NCI-H526 treated with DMSO at 0.1 percent for 48 hours (cell line): ENCODE measurements around the gene SMIM10L1.

Source experiments
- DNase-seq: peaks from one replicate; lab custom pipeline; 2025; lab: John Stamatoyannopoulos, UW

SMIM10L1 gene

DNA sequence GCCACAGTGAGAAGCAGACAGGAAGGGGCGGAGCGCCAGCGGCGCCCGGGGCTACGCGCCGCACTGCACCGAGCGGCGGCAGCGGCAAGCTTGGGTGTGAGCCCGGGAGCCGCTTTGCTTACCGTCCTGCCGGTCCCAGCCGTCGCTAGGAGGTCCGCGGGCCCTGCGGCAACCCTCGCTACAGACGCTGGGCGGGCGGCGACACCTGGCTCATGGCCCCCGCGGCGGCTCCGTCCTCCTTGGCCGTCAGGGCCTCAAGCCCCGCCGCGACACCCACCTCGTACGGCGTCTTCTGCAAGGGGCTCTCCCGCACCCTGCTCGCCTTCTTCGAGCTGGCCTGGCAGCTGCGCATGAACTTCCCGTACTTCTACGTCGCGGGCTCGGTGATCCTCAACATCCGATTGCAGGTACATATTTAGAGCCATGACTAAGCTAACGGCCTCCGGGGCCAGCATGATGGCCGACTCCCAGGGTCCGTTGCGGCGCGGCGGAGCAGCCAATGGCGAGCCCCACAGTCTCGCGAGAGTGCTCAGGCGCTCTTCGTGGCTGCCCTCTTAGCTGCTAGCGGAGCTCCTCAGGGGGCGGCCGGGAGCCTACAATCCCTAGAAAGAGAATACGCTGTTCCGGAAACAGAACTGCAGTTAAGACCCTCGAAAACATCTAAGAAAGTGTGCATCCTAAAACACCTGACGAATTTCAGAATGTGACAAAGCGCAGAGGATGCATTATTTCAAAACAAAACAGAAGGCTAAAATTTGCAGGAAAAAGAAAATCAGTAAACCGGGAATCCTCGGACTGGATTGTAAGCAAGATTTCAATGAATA lies at the start of gene SMIM10L1:
Gene SMIM10L1 (plus strand): TSS at position 50 of the 824 bp plus-strand sequence. CDS start 163 bp downstream, at position 213.
- DNase-seq = peak; percentile 88

DNA sequence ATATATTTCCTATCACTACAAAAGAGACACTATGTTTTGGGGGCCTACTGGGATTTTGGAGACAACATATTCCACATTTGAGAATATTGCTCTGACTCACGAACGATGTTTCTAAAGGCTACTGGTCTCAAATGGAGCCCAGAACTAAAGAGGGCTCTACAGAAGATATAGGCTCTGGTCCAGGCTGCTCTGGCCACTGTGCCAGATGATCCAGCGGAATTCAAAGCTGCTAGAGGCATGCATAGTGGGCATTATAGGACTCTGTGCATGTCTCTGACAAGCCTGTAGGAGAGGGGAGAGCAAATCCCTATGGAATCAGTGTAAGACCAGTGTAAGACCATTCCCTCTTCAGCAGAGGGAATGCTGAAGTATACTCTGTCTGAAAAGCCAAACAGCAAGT lies 40.6 kb upstream of the SMIM10L1 start:
- no peak for DNase-seq

DNA sequence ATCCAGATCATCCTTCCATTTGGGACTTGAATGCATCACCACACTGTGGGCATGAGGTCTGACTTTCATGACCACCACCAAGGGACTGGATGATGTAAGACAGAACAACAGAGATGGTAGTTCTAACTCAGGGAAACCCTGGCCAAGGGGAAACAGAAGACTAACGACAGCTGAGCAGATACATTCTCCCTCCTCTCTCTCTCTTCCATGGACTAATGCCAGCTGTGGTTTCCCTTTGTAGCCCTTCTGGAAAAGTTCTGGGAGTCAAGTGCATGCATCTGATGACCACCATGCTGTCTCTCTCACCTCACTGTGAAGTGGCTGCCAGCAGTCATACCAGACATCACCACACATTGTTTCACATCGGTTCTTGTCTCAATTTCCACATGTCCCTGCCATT lies 40.0 kb upstream of the SMIM10L1 start:
- no peak for DNase-seq

DNA sequence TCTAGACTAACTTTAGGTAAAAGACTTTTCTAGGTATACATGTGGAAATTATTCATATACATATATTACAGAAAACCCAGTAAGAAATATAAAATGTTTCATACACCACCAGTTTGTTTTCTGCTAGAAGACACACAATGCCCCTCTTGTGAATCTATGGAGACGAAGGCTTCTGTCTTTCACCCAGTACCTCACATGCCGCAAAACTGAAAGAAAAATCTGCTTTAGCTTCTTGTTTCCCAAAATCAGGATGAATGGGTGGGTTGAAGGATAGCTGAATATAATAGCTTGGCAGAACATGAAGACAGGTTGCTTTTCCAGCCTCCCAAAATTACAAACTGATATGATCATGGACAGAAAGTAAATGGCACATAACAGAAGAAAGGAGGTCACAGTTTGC lies 37.8 kb upstream of the SMIM10L1 start:
- DNase-seq = no peak

DNA sequence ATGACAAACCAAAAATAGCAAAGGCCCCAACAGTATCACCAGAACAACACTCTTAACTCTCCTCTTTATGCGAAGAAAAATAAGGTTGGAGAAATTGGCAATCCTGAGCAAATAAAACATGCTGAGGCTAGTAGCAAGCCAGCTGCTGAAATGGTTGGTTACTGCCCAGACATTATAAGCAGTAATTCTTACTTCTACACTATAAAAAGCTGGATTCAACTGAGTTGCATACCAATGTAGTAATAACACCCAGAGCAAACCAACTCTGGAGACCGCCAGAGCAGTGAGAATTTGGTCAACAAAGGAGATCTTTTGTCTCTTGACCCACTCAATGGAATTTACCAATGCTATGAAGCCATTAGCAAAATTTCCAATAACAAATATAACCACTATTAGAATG lies 37.2 kb upstream of the SMIM10L1 start:
- DNase-seq = no peak

DNA sequence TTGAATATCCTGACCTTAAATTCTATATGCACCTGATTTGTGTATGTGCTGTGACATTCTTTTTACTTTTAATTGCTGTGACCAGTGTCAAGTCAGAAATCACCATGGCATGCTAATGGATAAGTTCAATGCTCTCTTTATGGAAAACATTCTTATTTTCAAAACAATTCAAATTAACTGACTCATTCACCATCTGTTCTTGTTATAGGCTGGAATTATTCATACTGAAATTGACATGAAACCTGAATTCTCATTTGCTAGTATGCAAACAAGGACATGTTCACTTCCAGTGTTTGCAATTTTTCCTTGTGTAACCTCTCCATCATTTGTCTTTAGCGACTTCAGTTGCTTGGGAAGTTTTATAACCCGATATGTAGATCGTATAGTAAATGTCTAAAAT lies 36.7 kb upstream of the SMIM10L1 start, which contains the start of gene TAS2R30:
Gene TAS2R30 (minus strand): TSS at position 340 of the 400 bp plus-strand sequence. CDS start 400 bp downstream, outside the sequence.
- DNase-seq = peak; percentile 11

DNA sequence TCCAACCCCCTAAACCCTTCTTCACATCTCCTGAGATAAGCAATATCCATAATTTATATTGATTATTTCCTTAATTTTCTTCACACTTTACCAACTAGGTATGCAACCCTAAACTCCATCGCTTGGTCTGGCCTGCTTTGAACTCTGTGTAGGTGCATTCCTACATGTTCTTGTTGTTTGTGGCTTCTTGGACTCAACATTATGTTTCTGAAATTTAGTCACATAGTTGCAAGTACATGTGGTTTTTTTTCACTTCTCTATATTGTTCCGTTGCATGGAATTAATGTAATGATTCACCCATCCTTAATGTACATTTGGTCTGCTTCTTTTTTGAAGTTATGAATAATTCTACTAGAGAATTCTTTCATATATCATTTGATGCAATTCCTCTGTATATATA lies 34.9 kb upstream of the SMIM10L1 start:
- DNase-seq = no peak

DNA sequence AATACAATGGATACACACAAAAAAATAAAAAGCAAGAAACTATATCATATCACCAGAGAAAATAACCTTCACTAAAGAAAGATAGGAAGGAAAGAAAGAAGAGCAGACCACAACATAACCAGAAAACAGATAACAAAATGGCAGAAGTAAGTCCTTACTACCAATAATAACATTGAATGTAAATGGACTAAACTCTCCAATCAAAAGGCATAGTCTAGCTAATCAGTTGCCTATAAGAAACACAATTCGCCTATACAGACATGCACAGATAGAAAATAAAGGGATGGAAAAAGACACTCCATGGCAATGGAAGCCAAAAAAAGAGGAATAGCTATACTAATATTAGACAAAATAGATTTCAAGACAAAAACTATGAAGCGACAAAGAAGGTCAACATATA lies 27.6 kb upstream of the SMIM10L1 start:
- no peak for DNase-seq

DNA sequence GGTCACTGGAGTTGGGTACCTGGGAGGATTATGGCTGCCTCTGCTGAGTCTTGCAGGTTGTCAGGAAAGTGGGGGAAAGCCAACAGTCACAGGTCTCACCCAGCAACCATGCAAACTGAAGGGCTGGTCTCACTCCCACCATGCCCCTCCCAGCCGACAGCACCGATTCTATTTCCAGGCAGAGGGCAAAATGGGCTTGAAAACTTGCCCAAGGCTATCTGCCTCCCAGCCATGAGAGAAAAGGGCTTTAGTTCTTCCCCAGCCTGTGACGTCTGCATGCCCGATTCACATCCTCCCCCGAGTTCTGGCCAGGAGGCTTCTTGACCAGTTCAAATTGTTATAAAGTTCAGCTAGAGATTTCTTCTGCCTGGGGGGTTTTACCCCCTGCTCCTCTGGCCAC lies 26.7 kb upstream of the SMIM10L1 start:
- DNase-seq = no peak

DNA sequence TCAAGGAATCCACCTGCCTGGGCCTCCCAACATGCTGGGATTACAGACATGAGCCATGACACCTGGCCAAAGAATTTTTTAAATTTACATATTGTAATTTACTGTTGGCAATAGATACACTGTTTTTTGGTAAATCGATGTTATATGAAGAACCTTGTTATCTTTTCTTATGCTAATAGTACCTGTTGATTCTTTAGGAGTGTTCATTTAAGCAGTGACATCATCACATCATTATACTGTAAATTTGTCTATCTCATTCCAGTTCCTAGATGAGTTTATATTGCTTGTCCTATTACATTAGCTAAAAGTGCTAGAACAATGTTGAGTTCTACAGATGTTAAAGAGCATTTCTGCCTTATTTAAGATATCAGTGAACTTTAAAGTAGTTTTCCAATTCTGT lies 23.6 kb upstream of the SMIM10L1 start:
- no peak for DNase-seq

DNA sequence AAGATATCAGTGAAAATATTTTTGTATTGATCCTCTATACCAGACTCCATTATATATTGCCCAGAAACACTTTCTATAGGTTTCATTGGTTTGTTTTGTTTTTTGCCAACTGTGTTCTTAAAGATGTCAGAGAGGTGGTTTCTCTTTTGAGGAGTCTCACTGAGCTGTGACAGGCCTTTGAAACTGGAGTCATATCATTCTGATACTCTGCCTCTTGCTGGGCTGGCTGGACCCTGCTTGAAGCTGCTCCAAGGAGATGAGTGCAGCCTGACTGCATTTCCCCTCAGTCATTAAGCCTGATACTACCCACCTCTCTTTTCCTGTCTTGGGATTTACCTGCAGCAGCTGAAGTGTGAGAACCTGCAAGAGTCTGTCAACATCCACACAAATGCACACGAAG lies 20.2 kb upstream of the SMIM10L1 start:
- no peak for DNase-seq

DNA sequence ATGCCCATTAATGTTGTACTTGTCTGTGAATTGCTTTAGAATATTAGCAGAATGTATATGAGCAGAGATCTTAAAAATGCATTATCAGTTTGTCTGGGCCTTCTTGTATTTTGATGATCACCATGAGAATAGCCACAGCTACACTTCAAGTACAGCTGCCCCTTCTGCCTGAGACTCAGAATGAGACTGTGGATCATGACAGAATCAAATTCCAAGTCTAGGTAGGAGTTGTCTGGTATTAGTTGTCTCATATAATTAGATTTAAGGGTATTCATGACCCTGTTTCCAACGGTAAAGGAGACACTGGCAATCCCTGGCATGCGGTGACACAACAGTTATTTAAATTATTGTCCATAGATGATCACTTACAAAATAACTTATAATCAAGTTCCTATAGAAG lies 18.3 kb upstream of the SMIM10L1 start:
- DNase-seq = no peak

DNA sequence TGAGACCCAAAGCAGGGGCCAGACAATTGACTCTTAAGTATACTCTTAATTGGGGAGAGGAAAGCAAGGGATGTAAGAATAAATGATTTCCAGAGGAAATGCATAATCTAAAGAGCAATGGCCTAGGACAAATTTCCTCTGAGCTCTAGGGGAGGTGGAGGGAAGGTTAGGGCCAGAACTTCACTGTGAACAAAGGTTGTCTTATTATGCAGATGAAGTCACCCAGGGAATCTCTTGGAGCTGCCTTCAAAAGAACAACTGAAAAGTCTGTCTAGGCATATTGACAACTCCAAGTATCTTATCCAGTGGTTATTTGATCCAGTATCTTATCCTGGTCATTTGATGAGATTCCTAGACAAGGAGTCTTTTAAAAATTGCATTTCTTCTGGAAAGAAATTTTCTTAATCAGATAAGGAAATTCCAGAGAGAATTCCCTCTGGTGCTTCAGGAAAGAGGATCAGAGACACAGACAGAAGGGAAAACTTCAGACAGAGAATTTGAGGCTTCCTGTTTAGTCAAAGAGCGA lies 16.5 kb upstream of the SMIM10L1 start:
- DNase-seq = no peak

DNA sequence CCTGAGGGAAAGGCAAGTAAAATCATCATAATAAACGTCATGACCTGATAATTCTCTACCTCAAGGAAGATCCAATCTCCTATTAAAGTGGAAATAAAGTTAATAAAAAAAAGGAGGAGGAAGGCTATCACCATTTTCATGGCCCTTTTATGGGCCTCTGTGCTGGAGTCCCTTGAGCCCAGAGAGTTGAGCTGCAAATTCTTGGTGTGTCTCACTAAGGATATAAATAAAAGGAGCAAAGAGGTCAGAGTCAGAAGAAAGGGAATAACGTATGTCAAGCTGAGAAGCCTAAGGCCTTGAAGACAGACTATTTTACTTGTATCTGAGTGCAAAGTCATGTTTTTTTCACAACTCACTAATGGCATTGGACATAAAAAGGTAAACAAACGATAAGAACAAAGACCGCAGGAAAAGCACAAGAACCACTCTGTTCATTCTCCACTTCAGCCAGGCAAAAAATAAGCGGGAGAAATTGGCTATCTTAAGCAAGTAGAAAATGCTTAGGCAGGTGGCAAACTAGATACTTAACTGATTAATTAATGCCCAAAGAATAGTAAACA lies 12.0 kb upstream of the SMIM10L1 start:
- DNase-seq = no peak

DNA sequence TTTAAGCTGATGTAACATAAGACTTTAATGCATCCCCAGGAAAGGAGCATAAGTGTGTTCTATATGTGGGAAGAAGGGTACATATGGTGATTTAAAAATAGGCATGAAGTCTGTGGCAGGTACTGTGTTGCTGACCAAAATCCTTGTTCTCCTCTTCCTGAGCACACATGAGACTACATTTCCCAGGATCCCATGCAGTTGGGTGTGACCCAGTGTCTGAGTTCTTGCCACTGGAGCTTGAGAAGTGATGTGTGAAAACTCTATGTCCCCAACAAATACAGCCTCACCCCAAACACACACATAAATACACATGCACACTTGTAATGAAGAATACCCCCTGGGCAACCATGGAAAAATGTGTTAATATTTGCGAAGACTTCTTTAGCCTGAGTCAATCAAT lies 8.5 kb upstream of the SMIM10L1 start:
- no peak for DNase-seq

DNA sequence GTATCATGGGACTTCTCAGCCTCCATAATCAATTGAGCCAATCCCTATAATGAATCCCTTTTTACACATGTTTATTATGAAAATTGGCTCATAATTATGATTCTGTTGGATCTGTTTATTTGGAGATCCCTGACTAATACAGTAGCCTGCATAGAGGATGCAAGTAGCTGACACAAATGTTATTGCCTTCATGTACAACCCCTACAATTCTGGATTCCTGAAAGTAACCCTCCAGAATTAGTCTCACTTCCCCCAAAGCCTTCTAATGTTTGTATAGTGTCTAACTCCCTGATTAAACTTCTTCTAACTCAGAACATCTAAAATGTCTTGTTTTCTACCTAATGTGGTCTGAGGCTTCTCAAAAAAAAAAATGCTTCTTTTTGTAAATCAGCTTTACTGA lies 6.6 kb upstream of the SMIM10L1 start:
- no peak for DNase-seq

DNA sequence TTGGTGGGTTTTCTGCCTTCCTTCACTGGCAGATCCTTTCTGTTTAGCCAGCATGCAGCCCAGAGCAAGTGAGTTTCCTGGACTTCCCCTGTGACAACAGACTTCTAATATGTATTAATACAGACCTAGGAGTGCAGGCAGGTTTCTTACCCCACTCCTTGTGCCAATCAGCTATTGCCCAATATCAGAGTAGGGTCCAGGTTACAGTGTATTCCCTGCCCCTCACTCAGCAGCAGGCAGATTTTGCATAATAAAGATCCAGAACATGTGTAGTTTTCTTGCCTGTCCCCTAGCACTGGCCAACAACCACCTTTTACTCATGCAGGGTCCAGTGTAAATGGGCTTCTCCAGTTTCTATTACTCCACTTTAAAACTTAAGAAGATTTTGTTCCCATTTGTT lies 4.7 kb upstream of the SMIM10L1 start:
- DNase-seq = no peak

DNA sequence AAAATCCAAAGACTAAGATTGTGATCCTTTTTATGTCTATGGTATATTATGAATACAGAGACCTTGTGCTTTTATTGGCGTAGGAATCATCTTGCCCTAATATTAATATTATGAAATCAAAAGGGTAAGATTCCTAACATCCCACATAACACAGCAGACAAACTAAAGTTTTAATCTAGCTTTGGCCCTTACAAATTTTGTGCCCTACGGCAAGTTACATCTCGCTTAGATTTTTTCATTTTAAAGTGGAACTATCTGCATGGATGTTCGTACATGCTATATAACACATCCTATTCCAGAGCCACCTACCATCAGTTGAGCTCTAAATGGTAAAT lies 217 bp upstream of the SMIM10L1 start:
- no peak for DNase-seq

DNA sequence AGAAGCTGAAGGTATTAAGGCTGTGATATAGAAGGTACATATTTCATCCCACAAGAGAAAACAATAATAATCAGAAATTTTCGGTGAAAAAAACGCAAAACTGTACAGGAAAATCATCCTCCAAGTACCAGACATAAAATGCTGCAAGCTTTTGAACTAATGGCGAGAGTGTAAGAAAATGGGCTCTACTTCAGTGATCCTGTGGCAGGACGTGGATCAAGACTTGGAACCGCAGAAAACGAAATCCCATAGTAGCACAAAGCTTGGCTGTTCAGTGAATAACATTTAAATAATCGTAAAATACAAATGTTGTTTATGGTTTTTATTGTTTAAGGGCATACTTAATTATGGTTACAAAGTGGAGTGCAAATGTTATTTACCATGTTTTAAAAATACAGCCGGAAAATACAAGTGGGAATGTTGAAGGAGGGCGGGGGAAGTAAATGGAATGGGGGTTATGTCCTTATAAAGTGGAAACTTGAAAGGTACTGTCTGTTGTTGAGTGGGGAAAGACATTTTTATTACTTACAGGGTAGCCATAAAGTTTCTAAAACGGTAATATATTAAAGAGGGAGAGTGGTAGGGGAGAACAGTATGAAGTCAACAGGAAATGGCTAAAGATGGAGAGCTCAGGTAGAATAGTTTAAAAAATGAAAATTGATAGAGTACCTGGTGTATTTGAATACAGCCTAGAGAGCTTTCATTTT lies 1.1 kb downstream of the SMIM10L1 start:
- peak; percentile 62 for DNase-seq

DNA sequence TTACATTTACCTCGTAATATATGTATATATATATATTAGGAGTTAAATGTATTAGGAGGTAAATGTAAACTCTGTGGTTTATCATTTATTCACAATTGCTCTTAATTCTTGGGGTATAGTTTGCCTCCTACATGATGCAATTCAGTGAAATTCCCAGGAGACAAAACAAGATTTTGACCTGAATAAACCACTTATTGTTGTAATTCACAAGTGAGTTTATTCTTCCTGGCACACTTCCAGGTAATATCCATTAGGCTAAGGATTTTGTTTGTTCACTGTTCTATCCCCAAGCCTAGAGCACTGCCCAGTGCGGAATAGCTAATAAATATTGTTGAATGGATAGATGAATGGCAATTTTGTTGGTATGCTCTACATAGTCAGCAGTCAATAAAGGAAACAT lies 3.0 kb downstream of the SMIM10L1 start:
- no peak for DNase-seq

DNA sequence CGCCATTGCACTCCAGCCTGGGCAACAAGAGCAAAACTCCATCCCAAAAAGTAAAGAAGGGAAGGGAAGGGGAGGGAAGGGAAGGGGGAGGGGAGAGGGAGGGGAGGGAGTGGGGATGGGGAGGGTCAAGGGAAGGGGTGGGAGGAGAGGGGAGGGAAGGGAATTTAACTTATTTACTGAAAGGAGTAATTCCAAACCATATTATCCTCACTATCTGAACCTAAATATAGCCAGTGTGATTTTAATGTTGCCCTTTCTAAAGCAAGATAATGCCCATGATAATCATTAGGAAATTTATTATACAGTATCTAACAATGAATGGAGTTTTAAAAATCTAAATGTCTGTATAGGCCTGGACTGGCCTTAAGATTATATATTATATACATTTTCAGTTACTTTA lies 7.3 kb downstream of the SMIM10L1 start:
- no peak for DNase-seq

DNA sequence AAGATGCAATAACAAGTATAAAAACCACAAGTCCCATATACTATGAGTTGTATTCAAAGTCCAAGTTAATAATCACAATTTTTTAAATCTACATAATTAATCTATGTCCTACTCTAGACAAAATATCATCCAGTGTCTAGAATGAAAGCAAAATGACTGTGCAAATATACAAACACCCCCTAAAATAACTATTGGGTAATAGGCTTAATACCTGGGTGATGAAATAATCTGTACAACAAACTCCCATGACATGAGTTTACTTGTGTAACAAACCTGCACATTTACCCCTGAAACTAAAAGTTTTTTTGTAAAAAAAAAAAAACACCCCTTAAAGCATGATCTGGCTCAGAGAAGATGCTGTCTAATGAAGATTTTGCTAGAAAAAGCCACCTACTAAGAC lies 11.5 kb downstream of the SMIM10L1 start:
- no peak for DNase-seq

DNA sequence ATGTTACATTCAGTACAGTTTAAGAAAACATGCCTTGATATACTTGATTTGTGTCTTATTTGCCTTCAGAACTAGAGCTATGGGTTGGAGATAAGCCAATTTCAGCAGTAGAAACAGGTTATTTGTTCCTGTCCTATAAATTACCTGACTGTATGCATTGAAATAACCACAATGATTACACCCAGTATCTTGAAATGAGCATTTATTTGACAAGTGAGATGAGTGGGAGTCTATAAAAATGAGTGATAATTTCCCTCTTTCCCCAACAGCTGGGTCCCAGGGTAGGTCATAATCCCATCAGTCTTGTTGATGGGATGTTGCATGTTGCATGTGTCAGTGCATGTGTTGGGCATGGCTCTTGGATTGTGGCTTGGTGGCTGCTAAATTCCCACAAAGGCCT lies 12.0 kb downstream of the SMIM10L1 start:
- no peak for DNase-seq
